GM12892 (cell line): Measurements from ENCODE around the gene SCN7A.

Source experiments
- DNase-seq: peaks from one replicate; pipeline ENCODE4 v3.0.0; 2011; ENCODE audit not compliant: insufficient read length
- FAIRE-seq: peaks from 2 replicates; lab custom pipeline; 2011; peaks lifted over from hg19 to GRCh38; lab: Jason Lieb, UNC
- POLR2A ChIP-seq: IDR thresholded peaks from 2 replicates; pipeline ENCODE4 v1.6.1; 2011; ENCODE audit warnings: low read depth, low read length, control low read depth
- POLR2AphosphoS5 ChIP-seq: IDR thresholded peaks from 2 replicates; pipeline ENCODE4 v1.6.1; 2011; ENCODE audit warnings: low read depth, low read length, control low read depth
- TAF1 ChIP-seq: IDR thresholded peaks from 2 replicates; pipeline ENCODE4 v1.6.1; 2011; ENCODE audit warnings: low read depth, mild to moderate bottlenecking, control low read depth, low read length, borderline replicate concordance

The SCN7A gene

DNA sequence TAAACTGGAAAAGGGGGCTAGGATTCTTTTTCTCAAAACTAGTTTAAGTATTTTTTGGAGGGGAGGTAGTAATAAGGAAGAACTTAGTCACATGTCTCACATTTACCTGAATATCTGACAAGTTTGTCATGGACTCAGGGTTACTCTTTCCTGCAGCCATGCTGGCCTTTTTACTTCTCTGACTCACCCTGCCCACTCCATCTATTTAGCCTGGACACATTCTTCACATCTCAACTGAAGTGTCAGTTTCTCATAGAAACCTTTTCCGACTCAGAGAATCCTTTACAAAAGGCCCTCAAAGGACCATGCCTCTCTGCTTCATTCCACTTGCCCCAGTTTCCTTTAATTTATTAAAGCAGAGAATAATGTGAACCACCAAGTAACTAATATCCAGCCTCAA is 42.6 kb downstream of the SCN7A start:
- DNase-seq (no peak), FAIRE-seq (no peak)
- TF ChIP-seq POLR2AphosphoS5 = no peak
- TF ChIP-seq POLR2A = no peak
- no peak for TF ChIP-seq TAF1

DNA sequence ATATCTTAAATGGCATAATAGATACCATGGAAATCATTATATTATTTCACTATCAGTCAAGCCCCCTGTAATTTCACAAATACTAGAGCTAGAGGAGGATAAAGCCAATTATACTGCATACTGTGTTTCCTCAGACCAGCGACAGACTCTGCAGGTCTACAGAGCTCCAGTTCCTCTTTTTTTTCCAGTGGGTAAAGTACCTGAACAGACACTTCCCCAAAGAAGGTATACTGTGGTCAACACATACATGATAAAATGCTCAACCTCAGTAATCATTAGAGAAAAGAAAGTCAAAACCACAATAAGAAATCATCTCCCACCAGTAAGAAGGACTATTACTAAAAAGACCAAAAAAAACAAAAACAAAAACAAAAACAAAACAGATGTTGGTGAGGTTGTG is 44.6 kb downstream of the SCN7A start:
- FAIRE-seq (no peak), DNase-seq (no peak)
- TF ChIP-seq POLR2AphosphoS5 (no peak), POLR2A (no peak)

DNA sequence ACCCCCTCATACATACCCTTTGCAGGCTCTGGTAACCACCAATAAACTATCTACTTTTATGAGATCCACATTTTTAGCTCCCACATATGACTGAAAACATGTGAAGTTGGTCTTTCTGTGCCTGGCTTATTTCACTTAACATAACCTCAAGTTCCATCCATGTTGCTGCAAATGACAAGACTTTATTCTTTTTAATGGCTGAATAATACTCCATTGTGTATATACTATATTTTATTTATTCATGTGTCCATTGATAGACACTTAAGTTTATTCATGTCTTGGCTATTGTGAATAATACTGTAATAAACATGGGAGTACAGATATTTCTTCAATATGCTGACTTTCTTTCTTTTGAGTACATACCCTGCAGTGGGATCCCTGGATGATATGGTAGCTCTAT is 45.9 kb downstream of the SCN7A start:
- DNase-seq (no peak), FAIRE-seq (no peak)
- TF ChIP-seq TAF1 = no peak
- no peak for TF ChIP-seq POLR2A
- no peak for TF ChIP-seq POLR2AphosphoS5

DNA sequence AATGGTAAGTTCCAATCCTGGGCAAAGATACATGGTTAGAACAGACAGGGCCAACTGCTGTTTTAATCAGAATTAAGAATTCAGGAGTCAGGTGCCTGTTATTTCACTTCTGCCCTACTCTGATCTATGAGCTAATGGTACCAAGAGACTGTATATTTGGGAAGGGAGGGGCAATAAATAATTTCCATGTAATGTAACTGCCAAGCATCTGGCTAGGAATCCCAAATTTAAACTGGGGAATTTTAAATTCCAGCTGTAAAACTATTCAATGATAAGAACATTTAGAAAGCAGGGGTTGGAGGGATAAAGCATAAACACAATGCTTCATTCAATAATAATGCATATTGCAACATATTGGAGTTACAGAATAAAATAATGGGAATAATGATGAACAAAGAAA is 49.7 kb downstream of the SCN7A start:
- FAIRE-seq (no peak), DNase-seq (no peak)
- TF ChIP-seq POLR2A = no peak
- no peak for TF ChIP-seq TAF1
- TF ChIP-seq POLR2AphosphoS5 = no peak

DNA sequence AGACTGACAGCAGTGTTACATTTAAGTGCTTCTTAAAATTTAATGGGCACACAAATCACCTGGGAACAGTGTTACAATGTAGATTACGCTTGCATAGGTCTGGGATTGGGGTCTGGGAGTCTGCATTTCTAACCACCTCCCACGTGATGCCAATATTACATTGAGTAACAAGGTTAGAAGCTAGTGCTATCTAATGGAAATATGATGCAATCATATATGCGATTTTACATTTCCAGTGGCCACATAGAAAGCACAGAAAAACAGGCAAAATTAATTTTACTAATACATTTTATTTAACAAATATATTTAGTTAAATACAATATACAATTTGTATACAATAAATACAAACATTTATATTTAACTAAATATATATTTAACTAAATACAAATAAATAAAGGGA is 53.7 kb downstream of the SCN7A start:
- TF ChIP-seq POLR2A (no peak), TAF1 (no peak), POLR2AphosphoS5 (no peak)
- DNase-seq = no peak
- FAIRE-seq = no peak

DNA sequence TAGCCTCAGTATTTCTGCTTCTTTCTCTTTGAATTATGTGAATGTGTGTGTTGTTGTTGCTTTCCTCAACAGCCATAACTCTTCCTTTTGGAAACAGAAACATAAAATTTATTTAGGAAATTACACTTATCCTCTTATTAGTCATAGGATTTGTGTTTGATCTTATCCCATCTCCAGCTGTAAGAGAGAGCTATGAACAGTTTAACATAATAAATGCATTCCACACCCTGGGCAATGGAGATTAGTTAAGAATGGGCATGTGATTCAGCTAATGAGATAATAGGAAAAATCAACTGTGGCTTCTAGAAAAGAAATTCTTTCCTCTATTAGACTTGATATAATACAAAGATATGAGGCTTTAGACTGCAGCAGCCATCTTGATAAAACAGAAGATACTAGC is 55.0 kb downstream of the SCN7A start:
- TF ChIP-seq POLR2A (no peak), TAF1 (no peak), POLR2AphosphoS5 (no peak)
- DNase-seq (no peak), FAIRE-seq (no peak)

DNA sequence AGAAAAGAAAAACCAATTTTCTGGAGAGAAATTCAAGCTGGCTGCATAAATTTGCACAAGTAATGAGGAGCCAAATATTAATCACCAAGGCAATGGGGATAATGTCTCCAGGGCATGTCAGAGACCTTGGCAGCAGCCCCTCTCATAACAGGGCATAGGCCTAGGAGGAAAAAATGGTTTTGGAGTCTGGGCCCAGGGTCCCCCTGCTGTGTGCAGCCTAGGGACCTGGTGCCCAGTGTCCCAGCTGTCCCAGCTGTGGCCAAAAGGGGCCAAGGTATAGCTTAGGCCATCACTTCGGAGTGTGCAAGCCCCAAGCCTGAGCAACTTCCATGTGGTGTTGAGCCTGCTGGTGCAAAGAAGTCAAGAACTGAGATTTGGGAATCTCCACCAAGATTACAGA is 57.1 kb downstream of the SCN7A start:
- FAIRE-seq (no peak), DNase-seq (no peak)
- TF ChIP-seq TAF1 = no peak
- no peak for TF ChIP-seq POLR2AphosphoS5
- TF ChIP-seq POLR2A = no peak

DNA sequence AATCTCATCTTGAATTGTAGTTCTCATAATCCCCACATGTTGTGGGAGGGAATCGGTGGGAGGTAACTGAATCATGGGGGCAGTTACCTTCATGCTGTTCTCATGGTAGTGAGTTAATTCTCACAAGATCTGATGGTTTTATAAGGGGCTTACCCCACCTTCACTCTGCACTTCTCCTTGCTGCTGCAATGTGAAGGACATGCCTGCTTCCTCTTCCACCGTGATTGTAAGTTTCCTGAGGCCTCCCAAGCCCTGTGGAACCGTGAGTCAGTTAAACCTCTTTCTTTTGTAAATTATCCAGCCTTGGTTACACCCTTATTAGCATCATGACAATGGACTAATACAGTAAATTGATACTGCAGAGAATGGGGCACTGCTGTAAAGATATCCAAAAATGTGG is 57.9 kb downstream of the SCN7A start:
- no peak for TF ChIP-seq POLR2AphosphoS5
- no peak for TF ChIP-seq TAF1
- TF ChIP-seq POLR2A = no peak
- FAIRE-seq = no peak

DNA sequence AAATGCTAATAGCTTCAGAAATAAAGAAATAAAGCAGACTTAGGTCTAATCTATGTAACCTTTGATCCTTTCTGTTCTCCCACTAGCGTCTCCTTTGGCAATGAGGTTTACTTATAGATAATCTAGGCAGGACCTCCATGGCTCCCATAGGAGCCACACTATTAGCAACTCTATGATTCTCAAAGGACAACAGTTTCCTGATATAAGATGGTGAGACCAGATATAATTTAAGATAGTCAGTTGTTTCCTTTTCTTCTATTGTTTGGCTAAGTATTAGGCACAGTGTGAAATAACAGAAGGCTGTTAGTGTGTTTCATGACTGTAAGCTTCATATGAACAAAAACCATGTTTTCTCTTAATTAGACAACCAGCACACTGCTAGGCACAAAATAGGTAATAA is 59.6 kb downstream of the SCN7A start:
- DNase-seq (no peak), FAIRE-seq (no peak)
- no peak for TF ChIP-seq POLR2AphosphoS5
- TF ChIP-seq POLR2A = no peak
- TF ChIP-seq TAF1 = no peak

More for the DNA sequence above, 57.9 kb downstream of the SCN7A start:
- DNase-seq = no peak

DNA sequence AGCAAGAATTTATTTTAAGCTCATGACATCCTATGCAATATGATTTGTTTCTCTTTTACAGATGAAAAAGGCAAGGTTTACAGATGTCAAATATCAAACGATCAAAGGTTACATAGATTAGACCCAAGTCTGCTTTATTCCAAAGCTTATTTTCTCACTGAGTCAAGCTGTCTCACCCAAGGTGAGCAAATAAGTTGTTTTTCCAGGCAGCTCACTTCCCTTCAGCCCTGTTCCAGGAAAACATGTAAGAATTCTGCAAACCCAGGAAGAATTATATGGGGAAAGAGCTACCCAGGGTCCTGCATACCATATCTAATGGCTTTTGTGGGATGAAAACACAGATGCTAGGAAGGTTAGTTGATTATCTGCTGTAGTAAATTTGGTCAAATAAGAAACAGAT is 60.6 kb downstream of the SCN7A start:
- DNase-seq (no peak), FAIRE-seq (no peak)
- TF ChIP-seq POLR2A (no peak), POLR2AphosphoS5 (no peak), TAF1 (no peak)

DNA sequence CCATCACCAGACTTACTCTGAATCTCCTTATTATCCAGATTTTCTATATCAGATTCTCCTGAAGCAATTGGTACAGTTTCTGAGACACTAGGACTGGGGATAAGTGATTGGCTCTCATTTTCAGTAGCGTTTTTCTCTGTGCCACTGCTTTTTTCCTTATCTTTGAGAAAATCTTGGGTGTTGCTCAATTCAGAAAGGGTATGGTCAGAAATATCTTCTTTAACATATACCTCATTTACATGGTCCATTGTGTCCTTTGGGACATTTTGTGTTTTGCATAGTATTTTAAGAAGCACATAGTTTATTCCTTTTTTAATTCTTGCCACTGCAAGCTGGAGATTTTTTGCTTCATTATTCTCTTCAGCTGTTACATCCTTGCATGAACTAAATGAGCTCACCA is 61.7 kb downstream of the SCN7A start:
- FAIRE-seq (no peak), DNase-seq (no peak)

DNA sequence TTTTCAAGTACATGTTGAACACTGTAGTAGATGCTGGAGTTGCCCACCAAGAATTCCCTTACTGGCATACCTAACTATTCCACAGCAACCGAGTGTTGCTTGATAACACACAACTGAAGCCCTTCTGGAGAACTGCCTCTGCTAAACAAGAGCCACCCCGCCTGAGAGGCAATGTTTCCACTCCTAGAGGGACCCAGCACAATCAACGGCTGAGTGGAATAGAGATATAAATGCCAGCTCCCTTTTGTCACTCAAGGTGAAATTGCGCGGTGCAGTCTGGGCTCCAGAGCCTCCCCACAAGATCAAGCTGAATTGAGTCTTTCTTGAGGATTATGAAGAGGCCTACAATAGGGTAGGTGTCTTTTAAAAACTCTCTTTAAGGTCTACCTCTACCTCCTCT is 69.2 kb downstream of the SCN7A start:
- no peak for TF ChIP-seq TAF1
- no peak for TF ChIP-seq POLR2AphosphoS5
- no peak for TF ChIP-seq POLR2A
- FAIRE-seq = no peak

More for the DNA sequence above, 61.7 kb downstream of the SCN7A start:
- TF ChIP-seq POLR2AphosphoS5 (no peak), POLR2A (no peak), TAF1 (no peak)

DNA sequence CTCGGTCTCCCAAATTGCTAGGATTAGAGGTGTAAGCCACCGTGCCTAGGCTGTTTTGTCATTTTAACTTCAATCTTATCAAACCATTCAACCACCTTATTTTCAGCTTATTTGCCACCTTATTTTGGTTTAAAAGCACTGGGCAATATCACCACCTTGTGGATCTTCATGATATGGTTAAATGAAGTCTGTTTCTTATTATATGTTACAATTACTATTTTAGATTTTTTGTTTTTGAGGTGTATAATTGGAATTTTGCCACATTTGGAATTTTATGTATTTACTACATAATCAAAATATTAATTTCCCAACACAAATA is 74.5 kb downstream of the SCN7A start:
- TF ChIP-seq TAF1 (no peak), POLR2AphosphoS5 (no peak), POLR2A (no peak)
- DNase-seq (no peak), FAIRE-seq (no peak)

More for the DNA sequence above, 69.2 kb downstream of the SCN7A start:
- no peak for DNase-seq
